ENCODE measurements around the gene TUBE1.
"Not testable (repeated sequence)": the region's sequence is repeated elsewhere in the genome, so short reads cannot be mapped to it uniquely, and the experiment has no call there.

TUBE1 gene

GRCh38 chr6:112061605-112062004 lies 25.7 kb downstream of the TUBE1 start:
- DNase-seq = no peak

DNA sequence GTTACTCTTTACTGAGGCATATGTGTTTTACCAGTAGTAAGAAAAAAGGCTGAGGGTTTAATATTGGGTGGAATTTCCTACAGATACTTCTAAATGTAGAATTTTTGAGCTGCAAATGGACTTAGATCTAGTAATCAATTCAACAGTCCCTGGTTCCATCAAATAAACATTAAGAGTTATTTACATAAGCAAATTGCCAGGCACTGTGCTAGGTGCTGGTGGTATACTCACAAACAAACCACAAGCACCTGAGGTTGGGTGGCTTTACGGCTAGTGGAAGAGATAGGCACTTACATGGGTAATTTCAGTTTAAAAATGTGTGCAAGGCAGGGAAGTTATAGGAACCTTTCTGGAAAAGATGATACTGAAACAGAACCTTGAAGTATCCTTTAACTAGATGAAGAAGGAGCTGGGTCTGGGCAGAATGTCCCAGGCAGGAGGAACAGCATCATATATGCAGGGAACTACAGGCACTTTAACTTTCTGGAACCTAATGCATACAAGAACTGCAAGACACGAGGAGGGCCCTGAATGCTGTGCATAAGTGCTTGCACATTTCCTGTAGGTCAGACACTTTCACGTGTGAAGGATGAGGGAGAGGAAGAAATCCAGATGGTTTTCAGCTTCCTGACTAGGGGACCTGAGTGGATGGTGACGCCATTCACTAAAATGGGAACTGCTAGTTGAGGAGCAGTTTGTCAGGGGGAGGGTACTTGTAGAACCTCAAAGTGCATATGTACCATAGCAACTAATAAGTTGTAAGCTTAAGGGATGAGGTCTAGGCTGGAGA lies 28.8 kb downstream of the TUBE1 start:
- DNase-seq = no peak

GRCh38 chr6:112054555-112055190 lies 32.6 kb downstream of the TUBE1 start:
- no peak for DNase-seq

- DNase-seq = no peak
These were observed 33.3 kb downstream of the TUBE1 start, which contains the start of gene CCN6 for GRCh38 chr6:112054001-112054400. TSS of gene CCN6 (plus strand) at chr6:112054104. CDS start at chr6:112054358, 254 bp downstream.

GRCh38 chr6:112051251-112051740 lies 36.0 kb downstream of the TUBE1 start:
- DNase-seq = not testable (repeated sequence)

GRCh38 chr6:112050429-112050828 lies 36.9 kb downstream of the TUBE1 start:
- no peak for DNase-seq

DNA sequence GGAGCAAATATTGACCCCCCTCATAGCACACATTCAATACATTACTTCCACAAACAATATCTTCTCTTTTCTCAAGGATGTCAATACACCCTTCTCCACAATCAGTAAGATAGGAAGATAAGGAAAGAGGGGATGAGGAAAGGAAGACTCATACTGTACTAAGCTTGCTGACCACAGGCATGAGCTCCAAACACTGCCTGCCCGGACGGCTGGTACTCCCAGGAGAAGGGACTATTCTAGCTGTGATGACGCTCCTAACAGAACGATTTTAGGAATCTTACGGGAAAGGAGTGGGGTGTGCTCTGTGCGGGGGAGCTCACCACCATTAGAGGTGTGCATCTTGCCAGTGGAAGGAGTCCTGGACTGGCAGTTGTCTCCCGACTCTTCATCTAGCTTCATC lies 37.3 kb downstream of the TUBE1 start:
- no peak for DNase-seq

DNA sequence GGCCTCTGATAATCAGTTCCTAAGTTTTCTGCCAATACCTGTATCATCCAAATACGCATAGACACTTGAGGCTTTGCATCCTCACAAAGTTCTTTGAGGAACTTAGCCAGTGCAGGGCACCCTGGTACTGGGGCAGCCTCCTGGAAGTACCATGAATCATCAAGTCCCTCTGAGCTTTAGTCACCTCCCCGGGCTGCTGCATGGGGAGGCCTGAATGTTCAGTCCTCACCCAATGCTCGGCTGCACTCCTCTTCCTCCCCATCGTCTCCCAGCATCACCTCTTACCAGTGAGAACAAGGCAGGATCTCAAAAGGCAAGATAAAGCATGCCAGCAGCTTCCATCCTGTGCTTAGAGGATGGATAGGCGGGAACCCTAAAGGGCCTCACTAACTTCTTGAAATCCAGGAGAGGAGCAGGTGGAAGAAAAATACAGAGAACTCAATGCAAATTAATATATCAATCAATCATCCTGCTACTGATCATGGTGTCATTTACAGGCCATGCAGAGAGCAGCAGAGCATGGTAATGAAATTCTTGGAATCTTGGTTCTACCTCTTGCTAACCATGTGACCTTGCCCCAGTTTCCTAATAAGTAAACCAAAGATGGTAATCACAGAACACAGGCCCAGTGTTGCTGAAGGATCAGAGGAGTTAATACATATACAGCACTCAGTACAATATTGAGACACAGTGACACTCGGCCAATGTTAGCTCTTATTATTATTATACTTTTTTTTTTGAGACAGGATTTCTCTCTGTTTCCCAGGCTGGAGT lies 38.1 kb downstream of the TUBE1 start:
- peak; percentile 23 to 66 for DNase-seq

GRCh38 chr6:112047523-112047922 lies 39.8 kb downstream of the TUBE1 start:
- DNase-seq = not testable (repeated sequence)

- peak; percentile 75 to 85 for DNase-seq
These were observed 42.4 kb downstream of the TUBE1 start for GRCh38 chr6:112044856-112045255.

- DNase-seq = no peak
These were observed 43.1 kb downstream of the TUBE1 start for GRCh38 chr6:112044196-112044595.

DNA sequence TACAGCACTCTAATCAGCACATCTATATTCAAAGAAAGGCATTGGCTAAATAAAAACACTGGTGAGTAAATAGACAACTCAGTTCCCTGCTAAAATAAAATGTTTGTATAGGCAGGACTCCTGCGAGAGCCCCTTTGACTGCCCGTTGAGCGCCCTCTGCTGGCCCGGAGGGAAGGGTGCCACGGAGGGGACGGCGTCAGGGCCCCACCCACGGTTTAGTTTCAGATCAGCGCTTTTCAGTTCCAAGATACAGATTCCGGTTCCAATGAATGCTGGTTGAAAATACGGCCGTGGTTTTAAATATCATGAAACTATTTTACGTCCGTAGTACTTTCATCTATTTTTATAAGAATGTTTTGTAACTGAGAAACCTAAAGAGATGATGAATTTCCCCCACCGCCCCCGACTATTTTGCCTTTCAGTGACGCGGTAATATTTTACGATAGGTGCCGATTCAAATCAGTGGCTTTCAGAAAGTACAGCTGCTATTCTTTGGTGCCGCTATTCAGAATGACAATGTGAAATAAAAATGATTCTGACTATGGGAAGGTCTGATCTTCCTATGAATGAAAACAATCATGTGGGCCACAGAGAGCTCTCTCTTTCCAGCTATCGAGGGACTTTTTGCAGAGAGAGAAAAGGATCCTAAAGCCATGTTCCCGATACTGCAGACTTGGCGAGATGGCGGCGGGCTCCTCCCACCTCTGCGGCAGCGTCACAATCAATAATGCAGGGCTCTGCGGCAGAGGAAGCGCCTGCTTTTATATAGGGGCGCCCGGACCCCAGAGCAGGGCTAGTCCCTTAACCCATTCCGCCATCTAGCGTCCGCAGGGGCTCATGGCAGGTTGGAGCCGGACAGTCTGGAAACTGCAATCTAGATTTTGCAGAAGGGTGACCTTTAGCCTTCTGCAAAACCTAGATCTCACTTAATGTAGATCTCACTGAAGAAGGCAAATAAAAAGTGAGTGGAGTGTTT lies 44.0 kb downstream of the TUBE1 start:
- peak; percentile 87 to 98 for DNase-seq

DNA sequence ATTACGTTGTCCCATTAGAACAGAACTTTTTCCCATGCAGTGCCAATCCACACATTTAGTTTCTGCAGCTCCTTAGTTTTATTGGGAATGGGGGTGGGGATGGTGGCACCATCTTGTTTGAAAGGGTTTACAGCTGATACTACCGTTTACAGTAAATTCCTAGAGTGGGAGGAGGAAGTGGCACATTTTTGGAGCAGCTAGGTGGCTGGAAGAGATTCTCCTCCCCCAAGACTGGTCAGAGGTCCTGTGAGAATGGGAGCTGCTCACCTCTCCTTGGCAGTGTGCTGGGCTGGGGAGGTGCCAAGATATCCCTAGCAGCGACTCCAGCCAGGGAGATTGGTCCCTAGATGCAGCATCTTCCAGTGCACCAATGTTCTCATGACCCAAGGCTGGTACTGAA lies 45.7 kb downstream of the TUBE1 start:
- no peak for DNase-seq

DNA sequence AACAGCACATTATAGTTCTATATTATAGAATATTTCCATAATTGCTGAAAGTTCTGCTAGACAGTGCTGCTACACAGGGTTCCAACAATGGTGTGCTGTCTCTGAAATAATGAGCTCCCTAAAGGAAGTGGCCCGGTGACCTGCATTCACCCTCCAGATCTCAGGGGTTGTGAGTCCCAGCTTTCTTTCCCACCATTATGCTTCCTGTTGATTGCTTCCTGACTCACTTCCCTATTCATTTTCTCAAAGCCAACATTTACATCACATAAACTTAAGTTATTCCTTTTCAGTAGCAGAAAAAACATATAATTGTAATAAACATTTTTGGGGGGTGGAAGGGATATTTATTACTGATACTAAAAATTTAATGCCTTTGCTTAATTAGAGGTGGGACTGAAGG lies 46.3 kb downstream of the TUBE1 start:
- DNase-seq = peak in 1 of 2 donors; percentile 25

- DNase-seq = no peak
These were observed 47.9 kb downstream of the TUBE1 start for GRCh38 chr6:112039431-112039770.

DNA sequence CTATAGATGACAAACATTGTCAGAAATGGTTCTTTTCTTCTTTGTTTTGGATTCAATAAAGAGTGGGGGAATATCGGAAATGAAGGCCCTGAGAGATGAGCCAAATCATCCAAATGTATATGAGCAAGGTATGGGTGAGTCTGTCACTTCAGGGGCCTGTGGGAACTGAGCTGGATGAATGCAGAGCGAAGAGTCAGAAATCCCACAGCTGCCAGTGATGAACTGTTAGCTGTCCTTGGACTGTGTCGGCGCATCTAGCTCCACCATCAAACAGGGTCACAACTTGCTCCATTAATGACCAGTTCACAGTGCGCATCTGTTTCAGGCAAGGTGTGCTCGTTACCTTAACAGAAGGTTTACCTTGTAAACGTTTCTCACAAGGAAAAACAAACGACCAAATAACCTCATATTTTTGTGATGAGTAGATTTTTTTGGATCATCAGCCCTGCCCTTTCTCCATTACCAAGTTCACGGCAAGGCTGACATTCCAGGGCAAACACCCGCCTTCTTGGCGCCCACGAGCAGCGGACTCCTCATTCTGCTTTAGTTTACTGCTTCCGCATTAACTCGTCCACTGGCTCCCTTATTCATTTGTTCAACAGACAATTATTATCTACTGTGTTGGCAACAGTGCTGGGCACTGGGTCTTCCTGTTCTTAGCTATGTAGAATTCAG lies 48.4 kb downstream of the TUBE1 start:
- no peak for DNase-seq

DNA sequence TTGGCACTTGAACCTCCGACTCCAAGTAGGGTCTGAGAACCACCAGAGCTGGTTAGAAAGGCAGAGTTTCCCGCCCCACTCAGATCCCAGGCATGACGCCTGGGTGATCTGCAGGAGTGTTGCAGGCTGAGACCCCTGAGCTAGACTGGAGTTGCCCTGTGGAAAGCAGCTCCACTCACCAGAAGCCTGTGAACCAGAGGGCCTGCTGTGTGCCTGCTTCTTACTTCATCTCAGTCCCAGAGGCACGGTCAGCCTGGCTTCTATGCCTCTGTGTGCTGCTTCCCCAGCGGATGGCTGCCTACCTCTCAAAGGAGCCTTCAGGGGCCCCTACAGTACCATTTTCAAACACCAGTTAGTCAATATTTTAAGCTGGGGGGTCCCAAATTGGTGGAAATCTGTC lies 49.0 kb downstream of the TUBE1 start:
- DNase-seq = no peak

- peak; percentile 75 to 89 for DNase-seq
These were observed 49.5 kb downstream of the TUBE1 start for GRCh38 chr6:112037783-112038216.

DNA sequence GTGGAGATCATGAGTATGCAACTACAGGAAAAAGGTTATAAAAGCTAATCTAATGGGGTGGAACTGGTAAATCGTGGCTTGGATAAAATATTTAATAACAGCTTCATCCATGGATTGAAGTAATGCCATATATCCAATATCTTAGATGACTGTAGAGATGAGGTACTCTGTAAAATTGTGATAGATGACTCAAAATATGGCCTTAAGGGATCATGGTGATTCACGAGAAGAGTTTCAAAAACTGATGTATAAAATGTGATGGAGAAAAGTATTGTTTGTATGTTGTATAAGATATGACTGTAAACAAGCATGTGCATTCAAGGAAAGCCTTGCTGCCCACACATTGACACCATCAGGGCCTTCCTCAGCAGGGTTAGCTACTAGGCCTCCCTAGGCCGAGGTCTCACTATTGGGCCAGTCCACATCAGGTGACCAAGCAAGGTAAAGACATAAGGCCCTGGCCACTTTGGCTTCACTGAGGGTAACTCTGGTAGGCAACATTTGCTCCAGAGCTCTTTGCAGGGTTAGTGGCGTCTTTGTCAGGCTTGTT lies 51.1 kb downstream of the TUBE1 start:
- no peak for DNase-seq

DNA sequence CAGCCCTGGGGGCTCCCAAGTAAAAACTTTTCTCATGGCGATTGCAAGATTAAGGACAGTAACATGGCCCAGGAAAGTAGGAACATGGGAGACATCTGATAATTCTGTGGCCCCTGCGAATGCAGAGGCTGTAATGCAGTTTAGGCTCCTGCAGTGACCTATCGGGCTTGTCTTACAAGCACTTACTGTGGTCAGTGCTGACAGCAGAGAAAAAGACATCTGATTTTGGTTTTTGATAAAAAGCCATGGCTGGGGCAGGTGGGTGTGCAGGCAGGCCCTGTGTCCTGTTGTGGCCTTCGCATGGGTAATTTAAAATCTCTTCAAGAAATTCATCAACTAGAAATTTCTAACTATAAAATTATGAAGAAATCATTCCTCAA lies 52.7 kb downstream of the TUBE1 start:
- no peak for DNase-seq
